GM19193 (cell line): Measurements from ENCODE around the gene FMR1.

Source experiments
- POLR2A ChIP-seq: IDR thresholded peaks from 4 replicates; pipeline ENCODE4 v1.6.1; 2011; ENCODE audit not compliant: insufficient read depth, insufficient read length; ENCODE audit errors: extremely low read depth

FMR1 gene

GRCh38 chrX:147902270-147902669 lies 9.4 kb upstream of the FMR1 start:
- no peak for TF ChIP-seq POLR2A

GRCh38 chrX:147908106-147908505 lies 3.6 kb upstream of the FMR1 start:
- no peak for TF ChIP-seq POLR2A

- TF ChIP-seq POLR2A, result no peak
Measured at GRCh38 chrX:147910607-147911006, 1.1 kb upstream of the FMR1 start.

- TF ChIP-seq POLR2A, result no peak
Measured at GRCh38 chrX:147912093-147912801, 528 bp downstream of the FMR1 start.

- no peak for TF ChIP-seq POLR2A
Measured at GRCh38 chrX:147913570-147913969, 1.9 kb downstream of the FMR1 start.

- TF ChIP-seq POLR2A, result no peak
Measured at GRCh38 chrX:147914591-147914990, 2.9 kb downstream of the FMR1 start.

- TF ChIP-seq POLR2A, result no peak
Measured at GRCh38 chrX:147916375-147916968, 4.8 kb downstream of the FMR1 start.

- TF ChIP-seq POLR2A, result no peak
Measured at GRCh38 chrX:147917700-147918695, 6.3 kb downstream of the FMR1 start.

- no peak for TF ChIP-seq POLR2A
Measured at GRCh38 chrX:147920161-147920666, 8.5 kb downstream of the FMR1 start.

GRCh38 chrX:147923605-147924004 lies 11.9 kb downstream of the FMR1 start:
- TF ChIP-seq POLR2A, result no peak

- no peak for TF ChIP-seq POLR2A
Measured at GRCh38 chrX:147927256-147927655, 15.5 kb downstream of the FMR1 start.

GRCh38 chrX:147933815-147934214 lies 22.1 kb downstream of the FMR1 start:
- TF ChIP-seq POLR2A, result no peak

- TF ChIP-seq POLR2A, result no peak
Measured at GRCh38 chrX:147935156-147935758, 23.5 kb downstream of the FMR1 start.

- TF ChIP-seq POLR2A, result no peak
Measured at GRCh38 chrX:147945286-147945685, 33.6 kb downstream of the FMR1 start.

- TF ChIP-seq POLR2A, result no peak
Measured at GRCh38 chrX:147948531-147948930, 36.8 kb downstream of the FMR1 start.
